ELF-1 (cell line): ENCODE results near the gene ATOSB.
"Not testable (repeated sequence)": the region's sequence is repeated elsewhere in the genome, so short reads cannot be mapped to it uniquely, and the experiment has no call there.

ENCODE experiments used
- DNase-seq: peaks from one replicate; pipeline ENCODE4 v3.0.0-alpha.2; 2016; ENCODE audit warnings: low read depth, low spot score

Gene ATOSB, protein sequence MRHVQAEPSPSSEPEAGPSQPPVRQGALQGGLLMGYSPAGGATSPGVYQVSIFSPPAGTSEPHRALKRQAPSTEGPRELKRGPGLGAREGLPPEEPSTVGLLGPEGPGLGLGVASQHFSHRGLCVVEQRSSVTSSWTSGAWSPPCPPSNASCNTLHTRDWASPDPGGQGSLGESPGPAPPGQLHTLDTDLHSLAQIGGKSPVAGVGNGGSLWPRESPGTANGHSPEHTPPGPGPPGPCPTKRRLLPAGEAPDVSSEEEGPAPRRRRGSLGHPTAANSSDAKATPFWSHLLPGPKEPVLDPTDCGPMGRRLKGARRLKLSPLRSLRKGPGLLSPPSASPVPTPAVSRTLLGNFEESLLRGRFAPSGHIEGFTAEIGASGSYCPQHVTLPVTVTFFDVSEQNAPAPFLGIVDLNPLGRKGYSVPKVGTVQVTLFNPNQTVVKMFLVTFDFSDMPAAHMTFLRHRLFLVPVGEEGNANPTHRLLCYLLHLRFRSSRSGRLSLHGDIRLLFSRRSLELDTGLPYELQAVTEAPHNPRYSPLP

DNA sequence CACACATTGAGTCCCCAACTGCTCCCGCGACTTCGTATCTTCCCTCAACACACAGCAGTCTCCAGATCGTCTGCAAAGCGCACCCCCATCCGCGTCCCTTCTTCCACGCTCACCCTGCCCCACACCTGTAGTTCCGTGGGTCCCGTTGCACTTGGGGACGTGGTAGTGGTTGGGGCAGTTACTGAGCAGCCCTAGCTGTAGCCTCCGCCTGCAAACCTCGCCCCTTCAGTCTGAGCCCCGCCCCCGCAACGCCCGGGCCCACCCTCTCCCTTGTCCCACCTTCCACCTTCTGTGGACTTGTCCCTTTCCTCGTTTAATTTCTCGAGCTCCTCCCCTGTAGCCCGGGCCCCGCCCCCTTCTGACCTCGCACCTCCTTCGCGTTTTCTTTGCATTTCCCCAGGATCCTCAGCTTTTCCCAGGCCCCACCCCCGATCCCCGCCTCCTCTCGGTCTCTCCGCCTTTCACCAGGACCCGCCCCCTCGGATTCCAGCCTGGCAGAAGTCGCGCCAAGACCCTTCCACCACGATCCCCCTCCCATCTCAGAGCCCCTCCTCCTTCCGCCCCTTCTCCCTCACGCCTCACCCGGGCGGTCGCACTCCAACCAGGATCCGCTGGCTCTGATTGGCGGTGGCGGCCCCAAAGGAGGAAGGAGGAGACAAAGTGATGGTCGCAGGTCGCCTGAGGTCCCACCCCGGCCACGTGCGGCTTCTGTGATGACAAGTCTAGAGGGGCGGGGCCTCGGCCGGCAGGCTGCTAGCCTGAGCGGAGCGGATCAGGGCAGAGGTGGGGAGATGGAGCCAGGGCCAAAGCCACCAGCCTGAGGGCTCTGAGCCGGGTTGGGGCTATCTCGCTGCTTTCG, at the start of gene ATOSB:
ATOSB (minus strand) TSS at position 183 of the 859 bp plus-strand sequence. CDS start 7,588 bp downstream, outside the sequence.
- peak; percentile 99 for DNase-seq

DNA sequence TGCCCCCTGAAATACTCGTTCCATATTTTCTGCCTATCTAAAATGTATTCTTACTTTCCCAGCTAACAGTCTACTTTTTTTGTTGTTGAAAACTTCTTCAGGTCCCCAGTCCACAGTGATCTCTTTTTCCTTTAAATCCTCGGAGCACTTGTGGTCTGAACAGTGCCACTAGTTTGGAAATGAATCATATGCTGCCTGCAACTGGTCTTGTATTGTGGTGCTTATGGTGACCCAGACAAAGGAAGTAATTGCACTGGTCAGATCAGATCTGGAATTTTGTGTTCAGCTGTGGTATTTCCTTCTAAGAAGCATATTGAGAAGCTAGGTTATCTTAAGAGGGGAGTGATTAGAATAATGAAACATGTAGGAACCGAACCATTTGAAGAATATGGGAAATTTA, 49.0 kb upstream of the ATOSB start:
- DNase-seq, result no peak

DNA sequence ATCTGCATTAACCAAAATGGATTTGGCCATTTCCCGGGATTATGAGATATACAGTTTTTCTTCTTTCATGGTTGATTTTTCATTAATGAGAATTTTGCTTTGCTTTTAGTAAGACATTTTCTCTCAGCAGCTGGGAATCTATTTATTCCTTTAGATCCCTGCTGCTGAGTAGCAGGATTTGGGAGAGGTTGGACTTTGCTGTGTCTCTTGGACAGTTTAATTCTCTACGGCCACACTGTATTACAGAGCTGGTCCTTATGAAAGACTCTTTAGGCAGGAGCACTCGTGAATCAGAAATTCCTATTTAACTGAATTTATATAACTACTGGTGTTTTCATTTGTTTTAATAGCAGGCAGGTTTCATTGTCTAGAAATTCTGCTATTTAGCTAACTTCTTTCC, 47.8 kb upstream of the ATOSB start:
- no peak for DNase-seq

DNA sequence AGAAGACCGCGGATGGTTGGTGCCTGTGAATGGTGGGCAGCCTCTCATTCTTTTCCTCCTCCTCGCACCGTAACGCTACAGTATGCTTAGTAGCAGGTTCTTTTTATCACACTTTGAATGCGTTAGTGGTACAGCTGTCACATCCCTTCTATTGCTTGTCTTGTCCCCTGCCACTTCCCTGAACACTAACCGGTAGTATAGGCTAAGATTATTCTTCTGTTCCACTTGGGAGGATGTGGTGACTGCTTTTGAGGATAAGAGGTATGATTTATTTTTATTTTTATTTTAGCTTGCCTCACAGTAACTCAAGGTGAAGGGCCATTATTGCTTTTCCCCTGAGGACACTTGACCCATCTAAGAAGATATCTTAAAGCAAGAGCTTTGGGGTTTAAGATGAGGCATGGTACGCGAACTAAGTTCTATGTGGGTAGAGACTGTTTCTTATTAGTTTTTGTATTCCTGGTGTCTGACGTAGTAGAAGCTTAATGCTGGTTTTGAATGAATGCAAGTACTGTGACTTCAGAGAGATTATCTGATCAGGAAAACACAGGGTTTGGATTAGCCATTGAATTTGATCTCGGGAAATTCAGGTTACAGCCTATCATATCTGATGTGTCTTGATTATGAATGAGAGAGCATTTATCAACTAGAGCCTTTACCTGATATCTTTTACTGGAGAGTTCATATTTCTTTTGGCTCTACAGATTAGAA, 47.1 kb upstream of the ATOSB start:
- DNase-seq, result no peak

DNA sequence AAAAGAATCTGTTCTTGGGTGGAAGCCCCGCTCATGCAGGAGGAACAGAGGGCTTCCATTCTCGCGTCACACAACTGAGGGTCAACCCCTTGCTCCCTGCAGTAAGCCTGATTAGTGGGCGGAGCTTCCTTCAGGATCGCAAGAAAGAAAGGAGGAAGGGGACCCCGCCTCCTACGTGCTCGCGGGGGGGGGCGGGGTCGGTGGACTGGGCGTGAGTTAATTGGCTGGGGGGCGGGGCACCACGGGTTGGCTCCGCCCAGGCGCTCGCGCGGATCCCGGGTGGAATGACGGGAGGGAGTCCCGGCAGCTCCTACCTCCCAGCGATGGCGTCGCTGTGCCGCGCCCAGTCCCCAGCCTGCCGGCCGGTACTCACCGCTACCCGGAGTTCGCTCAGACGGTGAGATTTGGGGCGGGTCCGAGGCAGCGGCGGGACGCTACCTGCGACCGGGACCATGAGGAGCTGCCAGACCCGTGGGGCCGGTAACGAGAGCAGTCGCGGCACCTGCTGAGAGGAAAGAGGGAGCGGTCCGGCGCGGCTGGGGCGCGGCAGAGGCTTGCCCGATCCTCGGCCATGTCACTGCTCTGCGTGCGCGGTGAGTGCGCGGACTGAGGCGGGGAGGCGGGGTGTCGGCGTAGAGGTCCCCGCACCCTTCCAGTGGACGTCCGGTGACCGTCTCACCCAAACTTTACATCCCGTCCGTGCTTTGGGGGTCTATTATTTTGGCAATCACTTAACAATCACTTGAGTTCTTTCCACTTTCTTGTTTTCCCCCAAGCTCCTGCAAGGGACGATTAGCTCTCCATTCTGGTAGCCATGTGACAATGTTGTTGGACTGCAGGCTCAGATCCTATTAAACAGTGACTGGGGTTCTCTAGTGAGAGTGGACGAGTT, 46.3 kb upstream of the ATOSB start, which contains the start of gene UNC13B:
UNC13B (plus strand) TSS at position 297 of the 892 bp plus-strand sequence; CDS start at position 572, 275 bp downstream.
- peak; percentile 94 for DNase-seq

DNA sequence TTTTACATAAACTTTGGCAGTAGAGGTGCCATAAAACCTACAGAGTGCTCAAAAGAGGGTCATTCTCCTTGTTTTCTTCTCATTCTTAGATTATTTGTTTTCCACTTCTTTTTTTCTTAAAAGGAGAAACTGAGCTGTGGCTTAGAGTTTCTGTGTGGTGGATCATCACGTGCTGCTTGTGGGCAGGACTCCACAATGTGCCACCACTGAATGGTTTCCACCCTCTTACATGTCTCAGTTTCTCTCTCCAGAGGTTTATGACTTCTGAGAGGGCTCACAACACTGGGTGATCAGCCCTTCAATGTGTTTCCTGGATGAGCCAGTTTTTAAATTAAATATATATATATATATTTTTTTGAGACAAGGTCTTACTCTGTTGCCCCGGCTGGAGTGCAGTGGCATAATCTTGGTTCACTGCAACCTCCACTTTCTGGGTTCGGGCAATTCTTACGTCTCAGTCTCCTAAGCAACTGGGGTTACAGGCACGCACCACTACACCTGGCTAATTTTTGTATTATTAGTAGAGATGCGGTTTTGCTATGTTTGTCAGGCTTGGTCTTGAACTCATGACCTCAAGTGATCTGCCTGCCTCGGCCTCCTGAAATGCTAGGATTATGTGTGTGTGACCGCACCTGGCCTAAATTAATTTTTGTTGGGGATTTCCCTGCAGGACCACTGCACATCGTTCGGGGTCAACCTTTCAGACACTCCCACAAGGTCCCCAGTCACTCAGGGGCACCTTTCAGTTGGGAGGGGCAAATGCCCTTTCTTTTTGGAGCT, 43.0 kb upstream of the ATOSB start:
- no peak for DNase-seq

DNA sequence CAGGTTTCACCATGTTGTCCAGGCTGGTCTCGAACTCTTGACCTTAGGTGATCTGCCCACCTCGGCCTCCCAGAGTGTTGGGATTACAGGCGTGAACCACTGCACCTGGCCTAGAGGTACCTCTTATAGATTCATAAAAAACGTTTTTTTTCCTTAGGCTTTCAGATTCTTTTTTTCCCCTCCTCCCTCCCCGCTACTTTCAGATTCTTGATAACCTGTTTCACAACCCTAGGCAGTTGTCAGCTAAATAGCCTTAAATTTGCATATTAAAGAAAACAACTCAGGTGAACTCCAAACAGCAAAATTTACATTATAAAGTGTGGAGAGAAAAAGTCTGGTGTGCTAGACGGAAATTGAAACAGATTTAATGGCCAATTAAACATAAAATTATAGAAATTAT, 42.2 kb upstream of the ATOSB start:
- DNase-seq, result not testable (repeated sequence)

DNA sequence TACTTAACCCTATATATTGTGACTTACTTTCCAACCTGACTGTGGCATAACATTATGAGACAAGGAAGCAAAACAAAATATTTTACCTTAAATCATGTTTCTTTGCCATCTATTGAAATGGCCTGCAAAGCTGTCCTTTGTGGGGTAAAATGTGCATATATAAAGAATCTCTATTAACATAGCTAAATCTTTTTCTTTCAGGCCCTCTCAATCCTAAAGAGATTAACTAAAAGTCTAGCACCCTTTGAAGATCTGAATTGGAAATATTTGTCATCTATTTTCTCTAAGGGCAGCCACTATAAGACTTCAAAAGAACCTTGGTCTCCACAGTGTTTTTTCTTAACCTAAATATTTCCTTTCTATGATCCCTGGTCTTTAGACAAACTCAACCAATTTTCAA, 41.1 kb upstream of the ATOSB start:
- DNase-seq, result no peak

DNA sequence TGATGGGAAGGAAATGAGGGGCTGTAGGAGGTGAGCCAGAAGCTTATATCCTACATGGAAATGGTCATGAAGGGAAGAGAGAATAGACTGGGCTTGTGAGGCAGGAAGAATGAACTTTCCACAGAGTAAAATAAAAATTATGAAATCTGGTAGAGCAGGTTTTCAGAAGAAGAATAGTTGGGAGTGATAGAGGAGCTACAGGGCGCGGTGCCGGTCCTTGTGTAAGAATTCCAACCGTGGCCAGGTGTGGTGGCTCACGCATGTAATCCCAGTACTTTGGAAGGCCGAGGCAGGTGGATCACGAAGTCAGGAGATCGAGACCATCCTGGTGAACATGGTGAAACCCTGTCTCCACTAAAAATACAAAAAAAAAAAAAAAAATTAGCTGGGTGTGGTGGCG, 37.3 kb upstream of the ATOSB start:
- no peak for DNase-seq

DNA sequence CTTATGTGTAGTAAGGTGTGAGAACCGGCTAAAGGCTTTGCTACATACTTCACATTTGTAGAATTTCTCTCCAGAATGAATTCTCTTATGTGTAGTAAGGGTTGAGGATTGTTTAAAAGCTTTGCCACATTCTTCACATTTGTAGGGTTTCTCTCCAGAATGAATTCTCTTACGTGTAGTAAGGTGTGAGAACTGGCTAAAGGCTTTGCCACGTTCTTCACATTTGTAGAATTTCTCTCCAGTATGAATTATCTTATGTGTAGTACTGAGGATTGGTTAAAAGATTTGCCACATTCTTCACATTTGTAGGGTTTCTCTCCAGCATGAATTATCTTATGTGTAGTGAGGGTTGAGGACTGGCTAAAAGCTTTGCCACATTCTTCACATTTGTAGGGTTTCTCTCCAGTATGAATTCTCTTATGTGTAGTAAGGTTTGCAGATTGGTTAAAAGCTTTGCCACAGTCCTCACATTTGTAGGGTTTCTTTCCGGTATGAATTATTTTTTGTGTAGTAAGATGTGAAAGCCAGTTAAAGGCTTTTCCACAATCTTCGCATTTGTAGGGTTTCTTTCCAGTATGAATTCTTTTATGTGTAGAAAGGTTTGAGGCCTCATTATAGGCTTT, 32.4 kb upstream of the ATOSB start:
- not testable (repeated sequence) for DNase-seq

DNA sequence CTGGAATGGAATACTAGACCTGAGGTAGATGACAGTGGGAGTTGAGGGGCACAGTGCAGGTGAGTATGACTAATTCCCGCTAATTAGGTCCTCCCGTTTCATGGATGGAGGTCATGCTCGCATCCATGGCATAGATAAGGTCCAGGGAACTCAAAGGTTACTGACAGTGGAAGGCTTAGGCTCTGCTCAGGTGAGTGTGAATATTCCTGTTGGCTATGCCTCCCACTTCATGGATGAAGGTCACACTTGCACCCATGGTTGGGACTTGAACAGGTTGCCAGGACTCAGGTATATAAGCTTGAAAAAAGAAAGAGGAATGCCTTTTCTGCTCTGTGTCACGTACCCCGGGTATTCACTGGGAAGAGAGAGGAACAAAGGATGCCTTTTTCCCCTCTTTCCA, 26.4 kb upstream of the ATOSB start:
- DNase-seq, result no peak

DNA sequence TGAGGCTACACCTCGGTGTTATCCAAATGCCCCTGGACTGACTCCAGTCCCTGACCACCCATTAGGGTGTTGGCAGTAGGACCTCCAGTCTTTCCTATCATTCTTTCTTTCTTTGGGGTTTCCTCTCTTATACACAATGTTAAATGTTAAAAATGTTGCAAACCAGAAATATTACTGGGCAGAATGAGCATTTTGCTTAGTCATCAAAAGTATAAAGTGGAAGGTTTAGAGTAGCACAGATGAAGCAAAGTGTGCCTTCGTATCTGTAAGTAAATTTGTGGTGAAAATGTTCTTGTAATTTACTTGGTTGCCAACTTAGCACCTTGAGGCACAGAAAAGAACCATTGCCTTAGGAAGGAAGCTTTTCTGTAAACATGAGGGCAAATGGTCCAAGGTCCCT, 24.4 kb upstream of the ATOSB start:
- DNase-seq, result no peak

DNA sequence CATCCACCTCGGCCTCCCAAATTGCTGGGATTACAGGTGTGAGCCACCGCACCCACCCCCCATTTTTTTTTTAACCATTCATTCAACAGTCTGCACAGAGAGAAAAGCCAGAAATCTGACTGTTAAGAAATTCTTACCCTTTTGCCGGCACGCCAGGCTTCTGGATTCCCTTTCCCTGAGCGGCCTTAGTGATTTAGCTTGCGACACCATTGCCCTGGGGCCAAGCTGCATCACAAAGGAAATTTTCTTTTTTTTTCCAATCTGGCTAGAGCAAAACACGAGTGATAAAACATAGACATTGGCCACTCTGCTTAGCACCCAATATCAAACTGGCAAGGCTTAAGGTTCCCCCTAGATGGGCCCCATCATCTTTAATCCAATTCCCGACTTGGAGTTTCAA, 21.2 kb upstream of the ATOSB start:
- peak; percentile 36 for DNase-seq

DNA sequence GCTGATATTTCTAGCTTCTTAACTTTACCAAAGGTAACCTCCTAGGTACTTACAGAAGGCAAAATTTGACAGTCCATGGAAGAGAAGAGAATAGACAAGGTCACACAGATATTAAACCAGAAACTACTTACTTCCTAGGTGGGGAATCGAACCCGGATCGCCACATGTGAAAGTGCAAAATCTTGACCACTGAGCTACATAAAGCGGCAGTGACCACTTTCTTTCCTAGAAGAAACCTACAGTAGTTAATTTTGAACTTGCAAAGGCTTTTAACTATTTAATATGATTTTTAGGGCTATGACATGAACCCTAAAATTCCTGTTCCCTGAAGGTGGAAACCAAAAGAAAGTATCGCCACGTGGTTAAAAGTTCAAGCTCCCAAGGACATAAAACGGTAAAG, 20.3 kb upstream of the ATOSB start:
- no peak for DNase-seq

DNA sequence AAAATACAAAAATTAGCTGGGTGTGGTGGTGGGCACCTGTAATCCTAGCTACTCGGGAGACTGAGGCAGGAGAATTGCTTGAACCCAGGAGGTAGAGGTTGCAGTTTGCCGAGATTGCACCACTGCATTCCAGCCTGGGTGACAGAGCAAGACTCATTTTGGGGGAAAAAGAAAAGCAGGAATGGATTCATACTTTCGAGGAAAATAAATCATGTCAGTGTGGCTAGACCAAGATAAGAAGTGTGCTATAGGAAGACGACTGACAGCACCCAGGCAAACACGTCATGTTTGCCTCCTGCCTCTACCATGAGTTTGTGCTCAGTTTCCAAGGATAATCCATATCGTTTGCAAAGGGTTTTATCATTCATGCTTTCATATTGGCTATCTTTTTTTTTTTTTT, 19.3 kb upstream of the ATOSB start:
- DNase-seq, result no peak

DNA sequence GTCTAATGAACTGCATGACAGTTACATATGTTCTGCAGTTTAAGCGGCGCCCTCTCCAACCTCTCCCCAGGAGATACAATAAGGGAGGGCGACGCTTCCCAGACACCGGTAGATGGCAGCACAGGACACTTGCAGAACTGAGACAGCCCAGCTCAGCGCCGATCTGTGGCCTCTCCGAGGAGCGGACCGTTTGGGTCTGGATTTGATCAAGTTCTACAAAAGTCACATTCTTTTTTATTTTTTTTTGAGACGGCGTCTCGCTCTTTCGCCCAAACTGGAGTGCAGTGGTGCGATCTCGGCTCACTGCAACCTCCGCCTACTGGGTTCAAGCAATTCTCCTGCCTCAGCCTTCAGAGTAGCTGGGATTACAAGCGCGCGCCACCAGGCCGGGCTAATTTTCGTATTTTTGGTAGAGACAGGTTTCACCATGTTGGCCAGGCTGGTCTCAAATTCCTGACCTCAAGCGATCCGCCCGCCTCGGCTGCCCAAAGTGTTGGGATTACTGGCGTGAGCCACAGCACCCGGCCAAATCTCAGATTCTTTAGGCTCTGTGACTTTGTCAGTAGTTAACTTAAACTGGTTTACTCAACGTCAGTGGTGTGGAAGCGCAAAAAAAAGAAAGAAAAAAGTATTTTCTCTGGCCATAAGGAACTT, 1.4 kb upstream of the ATOSB start:
- DNase-seq, result peak; percentile 94

DNA sequence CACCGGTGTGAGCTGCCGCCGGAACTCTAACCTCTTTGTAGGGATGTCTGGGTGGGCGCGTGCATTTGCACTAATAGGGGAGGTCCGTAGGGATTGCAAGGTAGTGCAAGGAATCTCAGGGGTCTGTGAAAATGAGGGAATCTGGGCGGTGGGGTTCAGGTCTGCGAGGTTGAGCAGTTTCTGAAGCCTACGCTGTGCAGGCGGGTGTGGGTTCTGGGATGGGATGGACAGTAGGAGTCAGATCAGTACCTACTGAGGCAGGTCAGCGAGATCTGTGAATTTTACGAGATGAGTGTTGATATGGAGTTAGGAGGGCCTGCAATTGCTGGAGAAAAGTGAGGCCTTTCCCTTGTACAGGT, 856 bp upstream of the ATOSB start:
- no peak for DNase-seq

DNA sequence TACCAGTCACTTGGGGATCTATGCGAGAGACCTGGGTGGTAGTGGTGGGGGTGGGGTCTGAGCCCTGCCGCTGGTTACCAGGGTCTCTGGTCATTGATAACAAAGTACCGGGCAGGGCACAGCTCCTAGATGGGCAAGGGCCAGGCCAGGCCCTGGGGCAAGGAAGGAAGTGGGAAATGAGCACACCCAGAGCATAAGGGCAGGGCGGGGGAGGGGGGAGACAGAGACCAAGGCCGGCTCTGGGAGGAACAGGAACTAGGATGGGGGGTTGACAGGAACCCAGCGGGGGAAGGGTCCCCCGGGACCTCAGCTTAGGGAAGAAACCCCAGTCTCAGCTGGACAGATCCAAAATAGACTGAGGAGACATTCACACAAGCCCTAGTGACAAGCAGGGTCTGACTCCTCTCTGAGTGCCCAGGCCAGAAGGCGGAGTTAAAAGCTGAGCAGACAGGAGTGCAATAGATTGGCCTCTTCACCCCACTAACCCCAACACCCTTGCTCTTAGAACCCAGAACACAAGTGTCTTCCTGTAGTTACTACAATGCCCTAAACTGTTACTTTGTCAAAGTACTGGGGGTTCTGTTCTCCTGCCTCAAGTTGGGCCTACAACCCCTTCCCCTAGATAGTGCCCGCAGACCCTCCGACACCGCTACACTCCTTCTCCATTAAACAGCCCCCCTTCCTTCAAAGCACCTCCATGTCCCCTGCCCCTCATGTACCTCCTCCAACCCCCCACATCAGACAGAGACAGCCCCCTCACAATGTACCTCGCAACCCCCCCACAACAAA, 628 bp downstream of the ATOSB start:
- peak; percentile 65 for DNase-seq
